NCI-H774 (cell line): ENCODE data around the gene TWIST2.

Experiments
- DNase-seq: peaks from one replicate; lab custom pipeline; 2025; lab: John Stamatoyannopoulos, UW

The TWIST2 gene

GRCh38 chr2:238955648-238956531 is 108.0 kb downstream of the TWIST2 start:
- no peak for DNase-seq

DNA sequence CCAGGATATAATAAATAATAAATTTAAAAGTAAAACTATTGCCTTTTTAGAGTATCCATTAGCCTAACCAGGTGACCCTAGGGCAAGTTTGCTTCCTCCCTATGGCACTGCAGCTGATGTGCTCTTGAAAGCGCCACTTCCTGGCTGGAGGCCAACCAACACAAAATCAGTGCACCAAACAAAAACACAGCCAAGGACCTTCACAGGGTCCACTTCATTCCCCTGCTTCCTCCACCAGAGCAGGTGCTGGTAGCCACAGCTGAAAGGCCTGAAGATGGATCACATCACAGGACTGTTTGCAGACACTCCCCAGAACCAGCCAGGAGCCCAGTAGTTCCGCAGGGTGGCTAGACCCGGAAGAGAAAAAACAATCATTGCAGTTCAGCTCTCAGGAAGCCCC is 108.8 kb downstream of the TWIST2 start:
- peak; percentile 3 for DNase-seq
